Measurements from ENCODE around the gene PITRM1.

PITRM1 gene

DNA sequence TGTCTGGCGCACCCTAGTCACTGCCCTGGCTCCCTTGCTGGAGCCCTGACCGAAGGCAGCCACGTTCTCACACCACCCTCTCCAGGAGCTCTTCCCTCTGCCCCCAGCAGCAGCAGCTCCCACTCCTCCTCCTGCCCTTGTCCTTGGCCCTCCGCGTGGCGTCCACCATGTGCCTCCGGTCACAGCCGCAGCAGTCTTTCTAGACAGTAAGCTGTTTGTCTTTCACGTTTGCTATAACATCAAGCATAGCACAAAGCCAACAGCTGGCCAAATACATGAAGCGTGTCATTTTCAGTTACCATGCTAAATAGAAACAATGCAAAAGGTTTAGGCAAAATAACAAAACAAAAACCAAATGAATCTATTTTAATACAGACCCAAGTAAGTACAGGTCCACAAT, 3.3 kb downstream of the PITRM1 start:
- in situ Hi-C loops (cut with MboI; ENCODE audit: low sequenced_read_pairs, unreplicated experiment): no loop called here
- DNase-seq (ENCODE audit: low spot score): no peak
- TF ChIP-seq, protein P1, sequence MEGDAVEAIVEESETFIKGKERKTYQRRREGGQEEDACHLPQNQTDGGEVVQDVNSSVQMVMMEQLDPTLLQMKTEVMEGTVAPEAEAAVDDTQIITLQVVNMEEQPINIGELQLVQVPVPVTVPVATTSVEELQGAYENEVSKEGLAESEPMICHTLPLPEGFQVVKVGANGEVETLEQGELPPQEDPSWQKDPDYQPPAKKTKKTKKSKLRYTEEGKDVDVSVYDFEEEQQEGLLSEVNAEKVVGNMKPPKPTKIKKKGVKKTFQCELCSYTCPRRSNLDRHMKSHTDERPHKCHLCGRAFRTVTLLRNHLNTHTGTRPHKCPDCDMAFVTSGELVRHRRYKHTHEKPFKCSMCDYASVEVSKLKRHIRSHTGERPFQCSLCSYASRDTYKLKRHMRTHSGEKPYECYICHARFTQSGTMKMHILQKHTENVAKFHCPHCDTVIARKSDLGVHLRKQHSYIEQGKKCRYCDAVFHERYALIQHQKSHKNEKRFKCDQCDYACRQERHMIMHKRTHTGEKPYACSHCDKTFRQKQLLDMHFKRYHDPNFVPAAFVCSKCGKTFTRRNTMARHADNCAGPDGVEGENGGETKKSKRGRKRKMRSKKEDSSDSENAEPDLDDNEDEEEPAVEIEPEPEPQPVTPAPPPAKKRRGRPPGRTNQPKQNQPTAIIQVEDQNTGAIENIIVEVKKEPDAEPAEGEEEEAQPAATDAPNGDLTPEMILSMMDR (IDR thresholded peaks at IDR 0.05; ENCODE audit: borderline replicate concordance, control extremely low read depth, extremely low read depth, insufficient read depth, missing control alignments): no peak

DNA sequence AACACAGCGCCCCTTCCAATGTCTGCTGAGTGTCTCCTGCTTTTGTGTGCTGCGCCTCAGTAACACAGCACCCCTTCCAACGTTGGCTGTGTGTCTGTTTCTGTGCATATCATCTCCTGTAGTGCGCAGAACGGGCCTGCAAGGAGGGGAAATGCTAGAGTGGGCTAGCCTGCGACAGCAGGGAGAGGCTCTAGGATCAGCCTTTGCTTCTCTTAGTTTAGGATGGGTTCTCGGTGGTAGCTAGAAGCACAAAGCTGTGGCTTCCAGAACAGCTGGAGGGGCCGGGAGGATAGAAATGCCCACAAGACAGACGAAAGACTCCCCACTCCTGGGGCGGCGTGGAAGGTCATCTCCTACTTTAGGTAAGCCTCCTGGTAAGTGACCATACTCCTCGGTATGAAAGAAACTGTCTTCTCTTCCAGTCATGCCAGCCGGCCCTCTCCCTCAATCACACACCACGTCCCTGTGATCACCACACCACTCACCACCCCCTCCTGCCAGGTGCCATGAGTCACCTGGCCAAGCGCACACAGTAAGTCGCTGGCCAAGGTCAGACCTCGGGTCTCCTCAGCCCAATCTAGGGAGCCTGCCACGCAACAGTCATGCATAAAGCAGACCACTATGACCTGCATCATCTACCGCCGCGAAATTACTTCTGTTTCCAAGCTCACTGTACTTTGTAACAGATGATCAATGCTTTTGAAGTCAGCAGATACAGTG, 4.8 kb downstream of the PITRM1 start:
- DNase-seq (ENCODE audit: low spot score): no peak
- in situ Hi-C loops (cut with MboI; ENCODE audit: low sequenced_read_pairs, unreplicated experiment): no loop called here
- TF ChIP-seq, protein P1 (IDR thresholded peaks at IDR 0.05; ENCODE audit: borderline replicate concordance, control extremely low read depth, extremely low read depth, insufficient read depth, missing control alignments): no peak

DNA sequence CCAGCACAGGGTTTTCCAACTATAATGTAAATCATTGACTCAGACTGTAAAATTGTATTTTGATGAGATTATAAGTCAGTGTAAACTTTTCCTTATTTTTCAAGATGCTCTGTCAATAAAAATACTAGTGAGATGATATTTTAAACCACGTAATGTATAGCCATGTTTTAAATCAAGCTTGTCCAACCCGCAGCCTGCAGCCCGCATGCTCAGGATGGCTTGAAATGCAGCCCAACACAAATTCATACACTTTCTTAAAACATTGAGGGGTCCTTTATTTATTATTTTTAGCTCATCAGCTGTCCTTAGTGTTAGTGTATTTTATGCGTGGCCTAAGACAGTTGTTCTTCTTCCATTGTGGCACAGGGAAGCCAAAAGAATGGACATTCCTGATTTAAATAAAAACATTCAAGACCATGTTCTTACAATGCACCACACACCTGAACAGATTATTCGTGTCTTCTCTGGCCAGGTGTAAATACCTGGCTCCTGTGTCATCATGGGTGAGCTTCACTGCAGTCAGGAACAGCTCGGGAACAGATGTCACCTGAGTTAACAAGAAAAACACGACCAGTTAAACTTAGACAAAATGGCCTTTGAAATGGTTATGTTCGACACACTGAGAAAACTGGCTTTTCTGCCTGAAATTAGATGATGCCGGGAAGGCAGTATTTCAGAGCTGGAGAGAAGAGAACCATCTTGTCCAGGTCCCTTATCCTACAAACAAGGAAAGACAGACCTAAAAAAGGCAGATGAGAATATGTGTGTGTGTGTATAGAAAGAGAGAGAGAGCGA, 5.9 kb downstream of the PITRM1 start:
- TF ChIP-seq, protein P1 (IDR thresholded peaks at IDR 0.05; ENCODE audit: borderline replicate concordance, control extremely low read depth, extremely low read depth, insufficient read depth, missing control alignments): no peak
- in situ Hi-C loops (cut with MboI; ENCODE audit: low sequenced_read_pairs, unreplicated experiment): no loop called here
- DNase-seq (ENCODE audit: low spot score): no peak

DNA sequence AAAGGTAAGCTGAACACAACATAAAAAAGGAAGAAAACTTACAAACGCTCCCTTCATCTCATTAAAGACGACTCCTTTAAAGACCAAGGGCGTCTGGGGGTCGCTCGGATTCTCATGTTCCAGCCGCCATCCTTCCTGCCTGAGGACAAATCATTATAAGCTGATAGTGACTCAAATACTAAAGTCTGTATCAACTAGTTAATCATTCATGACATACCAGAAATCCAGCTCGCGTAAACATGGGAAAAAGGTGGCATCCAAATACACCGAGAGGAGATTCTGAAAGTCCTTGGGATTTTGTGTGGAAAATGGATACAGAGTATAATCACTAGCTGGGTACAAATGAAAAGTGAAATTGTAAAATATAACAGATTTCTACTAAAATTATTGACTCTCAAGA, 7.4 kb downstream of the PITRM1 start:
- in situ Hi-C loops (cut with MboI; ENCODE audit: low sequenced_read_pairs, unreplicated experiment): no loop called here
- TF ChIP-seq, protein P1 (IDR thresholded peaks at IDR 0.05; ENCODE audit: borderline replicate concordance, control extremely low read depth, extremely low read depth, insufficient read depth, missing control alignments): no peak
- DNase-seq (ENCODE audit: low spot score): no peak

DNA sequence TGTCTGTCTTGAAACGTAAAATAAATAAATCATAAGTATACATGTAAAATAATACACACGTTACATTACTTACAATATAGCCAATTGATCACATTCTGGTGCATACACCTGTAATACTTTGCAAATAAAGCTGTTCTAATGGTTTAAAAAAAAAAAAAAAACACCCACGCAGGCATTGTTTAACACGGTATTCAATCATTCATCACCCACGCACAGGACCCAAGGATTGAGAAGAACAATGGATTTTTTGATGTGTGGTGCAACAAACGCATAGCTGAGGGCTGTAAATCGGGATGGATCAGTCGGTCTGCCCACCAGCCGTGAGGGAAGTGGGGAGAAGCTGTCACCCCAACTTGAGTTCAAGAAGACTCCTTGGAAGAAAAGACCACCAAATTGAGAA, 8.7 kb downstream of the PITRM1 start:
- in situ Hi-C loops (cut with MboI; ENCODE audit: low sequenced_read_pairs, unreplicated experiment): no loop called here
- TF ChIP-seq, protein P1 (IDR thresholded peaks at IDR 0.05; ENCODE audit: borderline replicate concordance, control extremely low read depth, extremely low read depth, insufficient read depth, missing control alignments): no peak
- no peak for DNase-seq (ENCODE audit: low spot score)

DNA sequence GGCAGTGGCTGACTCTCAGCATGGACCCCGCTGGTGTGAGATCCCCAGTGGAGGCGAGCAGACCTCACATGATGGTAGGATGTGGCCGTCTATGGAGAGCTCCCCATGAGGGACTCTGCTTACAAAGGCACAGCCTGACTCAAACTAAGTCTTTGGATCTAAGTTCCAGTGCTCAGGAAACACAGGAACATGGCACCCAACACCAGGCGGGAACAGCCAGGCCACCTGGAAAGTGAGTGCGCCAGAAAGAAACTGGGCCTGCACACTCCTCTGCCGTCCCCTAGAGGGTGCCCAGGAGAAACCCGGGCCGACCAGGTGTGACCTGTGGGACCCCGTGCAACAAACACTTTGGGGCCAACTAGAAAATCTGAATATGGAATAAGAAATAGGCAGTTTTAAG, 10.0 kb downstream of the PITRM1 start:
- in situ Hi-C loops (cut with MboI; ENCODE audit: low sequenced_read_pairs, unreplicated experiment): no loop called here

More for the DNA sequence above, 10.0 kb downstream of the PITRM1 start:
- TF ChIP-seq, protein P1 (IDR thresholded peaks at IDR 0.05; ENCODE audit: borderline replicate concordance, control extremely low read depth, extremely low read depth, insufficient read depth, missing control alignments): no peak
- no peak for DNase-seq (ENCODE audit: low spot score)

All from GM13976 (cell line).